Muscle layer of colon (tissue), 2 donors: Measurements from ENCODE around the gene KSR1.
"Not testable (repeated sequence)": the region's sequence is repeated elsewhere in the genome, so short reads cannot be mapped to it uniquely, and the experiment has no call there.

Experiments used
- H3K27ac ChIP-seq: one replicate; pipeline ENCODE4 v1.7.0; 2013; ENCODE audit warnings: low read depth, mild to moderate bottlenecking, low read length, moderate library complexity
- H3K27me3 ChIP-seq, 2 donors: one replicate each; pipeline ENCODE4 v1.7.0; 2013; ENCODE audit warnings: low read length in 2 of 2, mild to moderate bottlenecking in 2 of 2; ENCODE audit not compliant: insufficient read depth in 2 of 2, control insufficient read depth in 1 of 2
- H3K36me3 ChIP-seq: one replicate; pipeline ENCODE4 v1.7.0; 2013; ENCODE audit warnings: mild to moderate bottlenecking, low read length; ENCODE audit not compliant: insufficient read depth
- H3K4me1 ChIP-seq: one replicate; pipeline ENCODE4 v1.7.0; 2013; ENCODE audit warnings: mild to moderate bottlenecking, low read length; ENCODE audit not compliant: insufficient read depth
- H3K4me3 ChIP-seq, 2 donors: one replicate each; pipeline ENCODE4 v1.7.0; 2013; ENCODE audit warnings: low read length in 2 of 2, low read depth in 1 of 2, mild to moderate bottlenecking in 1 of 2, moderate library complexity in 1 of 2
- H3K9ac ChIP-seq: one replicate; pipeline ENCODE4 v1.7.0; 2013; ENCODE audit warnings: low read length
- H3K9me3 ChIP-seq: one replicate; pipeline ENCODE4 v1.7.0; 2013; ENCODE audit warnings: mild to moderate bottlenecking, low read length
- donor health status: abdominal sarcoma.
- donor health status: Adenocarcinoma of cecum.

Gene KSR1

GRCh38 chr17:27428781-27429505 lies 27.3 kb upstream of the KSR1 start:
- Histone ChIP-seq H3K9ac (no peak overlapping the region), H3K36me3 (no peaks in the 10 kb centered on the region), H3K4me1 (no peaks in the 10 kb centered on the region), H3K27ac (no peak overlapping the region), H3K9me3 (no peaks in the 10 kb centered on the region), H3K27me3 (no peaks in the 10 kb centered on the region), H3K4me3 (no peak overlapping the region)

- H3K36me3 ChIP-seq = no peaks in the 10 kb centered on the region
- H3K27ac ChIP-seq = no peak overlapping the region
- H3K27me3 ChIP-seq = no peaks in the 10 kb centered on the region
- H3K9me3 ChIP-seq = no peaks in the 10 kb centered on the region
- no peak overlapping the region for H3K4me3 ChIP-seq
- H3K4me1 ChIP-seq = no peaks in the 10 kb centered on the region
- H3K9ac ChIP-seq = no peak overlapping the region
Measured at GRCh38 chr17:27429666-27430382, 26.4 kb upstream of the KSR1 start.

- no peaks in the 10 kb centered on the region for H3K27me3 ChIP-seq
- no peaks in the 10 kb centered on the region for H3K4me1 ChIP-seq
- no peak overlapping the region for H3K4me3 ChIP-seq
- no peak overlapping the region for H3K27ac ChIP-seq
- H3K36me3 ChIP-seq = no peaks in the 10 kb centered on the region
- H3K9ac ChIP-seq = no peak overlapping the region
- H3K9me3 ChIP-seq = no peaks in the 10 kb centered on the region
Measured at GRCh38 chr17:27430383-27430840, 25.8 kb upstream of the KSR1 start.

- H3K4me1 ChIP-seq = no peaks in the 10 kb centered on the region
- H3K36me3 ChIP-seq = no peaks in the 10 kb centered on the region
- no peak overlapping the region for H3K4me3 ChIP-seq
- no peaks in the 10 kb centered on the region for H3K27me3 ChIP-seq
- H3K9me3 ChIP-seq = no peaks in the 10 kb centered on the region
- no peak overlapping the region for H3K9ac ChIP-seq
- H3K27ac ChIP-seq = no peak overlapping the region
Measured at GRCh38 chr17:27430882-27431491, 25.3 kb upstream of the KSR1 start.

- H3K36me3 ChIP-seq = no peaks in the 10 kb centered on the region
- no peaks in the 10 kb centered on the region for H3K27me3 ChIP-seq
Measured at GRCh38 chr17:27433521-27433920, 22.7 kb upstream of the KSR1 start.

GRCh38 chr17:27435431-27436070 lies 20.7 kb upstream of the KSR1 start:
- not testable (repeated sequence) for H3K9me3 ChIP-seq, H3K36me3 ChIP-seq, H3K9ac ChIP-seq, H3K4me1 ChIP-seq, H3K4me3 ChIP-seq, H3K27me3 ChIP-seq, H3K27ac ChIP-seq

More at GRCh38 chr17:27433521-27433920, 22.7 kb upstream of the KSR1 start:
- Histone ChIP-seq H3K4me1 (no peaks in the 10 kb centered on the region), H3K27ac (no peak overlapping the region), H3K9me3 (no peaks in the 10 kb centered on the region), H3K9ac (no peak overlapping the region), H3K4me3 (no peak overlapping the region)

- H3K27me3 ChIP-seq = no peaks in the 10 kb centered on the region
- no peaks in the 10 kb centered on the region for H3K9me3 ChIP-seq
- H3K4me1 ChIP-seq = no peaks in the 10 kb centered on the region
- H3K4me3 ChIP-seq = no peak overlapping the region
- no peaks in the 10 kb centered on the region for H3K36me3 ChIP-seq
- H3K27ac ChIP-seq = no peak overlapping the region
- no peak overlapping the region for H3K9ac ChIP-seq
Measured at GRCh38 chr17:27438348-27438998, 17.8 kb upstream of the KSR1 start.

GRCh38 chr17:27439342-27439741 lies 16.9 kb upstream of the KSR1 start:
- H3K9ac ChIP-seq = no peak overlapping the region
- H3K27me3 ChIP-seq = no peaks in the 10 kb centered on the region
- H3K4me3 ChIP-seq = no peak overlapping the region
- no peaks in the 10 kb centered on the region for H3K4me1 ChIP-seq
- no peaks in the 10 kb centered on the region for H3K9me3 ChIP-seq
- H3K36me3 ChIP-seq = no peaks in the 10 kb centered on the region
- no peak overlapping the region for H3K27ac ChIP-seq

GRCh38 chr17:27442702-27443101 lies 13.5 kb upstream of the KSR1 start:
- H3K9me3 ChIP-seq = no peaks in the 10 kb centered on the region
- H3K4me3 ChIP-seq = no peak overlapping the region
- no peak overlapping the region for H3K27ac ChIP-seq
- H3K4me1 ChIP-seq = no peaks in the 10 kb centered on the region
- no peaks in the 10 kb centered on the region for H3K27me3 ChIP-seq
- no peak overlapping the region for H3K9ac ChIP-seq
- no peaks in the 10 kb centered on the region for H3K36me3 ChIP-seq

- Histone ChIP-seq H3K27me3 (no peaks in the 10 kb centered on the region), H3K4me1 (no peaks in the 10 kb centered on the region)
Measured at GRCh38 chr17:27443491-27443890, 12.8 kb upstream of the KSR1 start.

GRCh38 chr17:27445971-27446370 lies 10.3 kb upstream of the KSR1 start:
- Histone ChIP-seq H3K9ac (no peak overlapping the region), H3K27me3 (no peaks in the 10 kb centered on the region), H3K27ac (no peak overlapping the region), H3K9me3 (no peaks in the 10 kb centered on the region), H3K4me3 (no peak overlapping the region), H3K36me3 (no peaks in the 10 kb centered on the region), H3K4me1 (no peaks in the 10 kb centered on the region)

More at GRCh38 chr17:27443491-27443890, 12.8 kb upstream of the KSR1 start:
- H3K4me3 ChIP-seq = no peak overlapping the region
- H3K9ac ChIP-seq = no peak overlapping the region
- no peaks in the 10 kb centered on the region for H3K9me3 ChIP-seq
- H3K27ac ChIP-seq = no peak overlapping the region
- no peaks in the 10 kb centered on the region for H3K36me3 ChIP-seq
